Stomach (tissue), 9 donors: ENCODE measurements around the gene GABRR2. TPM values are rescaled to one million over a fixed set of nuclear protein-coding genes. Genes with fewer than 3 reads are reported as not detected.

Experiments
- DNase-seq, 2 donors: peaks; one replicate each; pipeline versions ENCODE4 v3.0.0 to v3.0.0-alpha.2; 2013 to 2019
- H3K27ac ChIP-seq, 5 donors: fragments of 200-600 bp in 4 of 5; sonication (generic) in 4 of 5; one replicate each; pipeline ENCODE4 v1.5.1; 2013 to 2019; ENCODE audit warnings: mild to moderate bottlenecking in 1 of 5, moderate library complexity in 1 of 5
- H3K27me3 ChIP-seq, 3 donors: fragments of 200-600 bp; sonication (generic); one replicate each; pipeline ENCODE4 v1.5.1; 2017 to 2019; ENCODE audit warnings: mixed run types in 1 of 3
- H3K36me3 ChIP-seq, 4 donors: fragments of 200-600 bp; sonication (generic); 1 replicate in 3 of 4; 2 replicates in 1 of 4; pipeline ENCODE4 v1.5.1; 2016 to 2019
- H3K4me1 ChIP-seq, 4 donors: fragments of 200-600 bp; sonication (generic); one replicate each; pipeline ENCODE4 v1.5.1; 2016 to 2019
- H3K4me3 ChIP-seq, 4 donors: fragments of 200-600 bp; sonication (generic) in 3 of 4; one replicate each; pipeline ENCODE4 v1.5.1; 2016 to 2019; ENCODE audit warnings: mild to moderate bottlenecking in 1 of 4
- H3K9me3 ChIP-seq, 4 donors: fragments of 200-600 bp; sonication (generic); one replicate each; pipeline ENCODE4 v1.5.1; 2016 to 2019
- EP300 ChIP-seq: sonication (generic); formaldehyde crosslinking; IDR thresholded peaks from one replicate; pipeline ENCODE4 v1.6.1; 2017; ENCODE audit warnings: antibody characterized with exemption
- POLR2A ChIP-seq, 4 donors: fragments of 450-650 bp; IDR thresholded peaks; one replicate each; pipeline ENCODE4 v1.6.1; 2016; ENCODE audit warnings: antibody characterized with exemption in 4 of 4, control low read depth in 2 of 4, mild to moderate bottlenecking in 1 of 4, moderate library complexity in 1 of 4
- POLR2AphosphoS5 ChIP-seq, 3 donors: sonication (generic); formaldehyde crosslinking; IDR thresholded peaks; one replicate each; pipeline ENCODE4 v1.6.1; 2016; ENCODE audit warnings: antibody characterized with exemption in 3 of 3
- WGBS, 5 donors: extraction: QIAGEN DNeasy Blood & Tissue Kit in 3 of 5; methylation state at CpG; one replicate each; pipeline versions ENCODE4 v1.1.5 to v1.1.7; 2013 to 2018; 5-methylcytosine and 5-hydroxymethylcytosine counted together
- intact Hi-C: fragments of 100-400 bp; cut with DNase I; formaldehyde crosslinking; loops from one replicate; pipeline ENCODE4 v1.15.1; 2023; ENCODE audit warnings: low total_unique reads
- polyA plus RNA-seq, 3 donors: library from polyadenylated mRNA; stranded (reverse); fragments of 200-250 nt; gene quantifications; one replicate each; pipeline ENCODE4 v1.2.3, GENCODE V29; 2013
- total RNA-seq, 5 donors: library from RNA; depleted of rRNA; stranded (reverse); fragments of >200 nt; gene quantifications; one replicate each; pipeline versions ENCODE4 v1.1.0 to v1.2.3, GENCODE V29; 2014 to 2016
- TF ChIP-seq, protein P1 (sequence below), 7 experiments: fragments of 450-650 bp in 4 of 7; fragments of 200-600 bp in 3 of 7; sonication (generic) in 3 of 7; IDR thresholded peaks; one replicate each; pipeline ENCODE4 v1.5.1; 2016 to 2019; ENCODE audit warnings: antibody characterized with exemption in 7 of 7, control low read depth in 2 of 7, mild to moderate bottlenecking in 1 of 7
- donor health status: healthy with polysubstance abuse.
- donor health status: Bipolar disorder and iron deficiency.
- donor health status: healthy.

Gene GABRR2
- total and polyA plus RNA-seq, 8 donors, result 0.15 to 7.6 (median 0.73) TPM; not detected in 5

DNA sequence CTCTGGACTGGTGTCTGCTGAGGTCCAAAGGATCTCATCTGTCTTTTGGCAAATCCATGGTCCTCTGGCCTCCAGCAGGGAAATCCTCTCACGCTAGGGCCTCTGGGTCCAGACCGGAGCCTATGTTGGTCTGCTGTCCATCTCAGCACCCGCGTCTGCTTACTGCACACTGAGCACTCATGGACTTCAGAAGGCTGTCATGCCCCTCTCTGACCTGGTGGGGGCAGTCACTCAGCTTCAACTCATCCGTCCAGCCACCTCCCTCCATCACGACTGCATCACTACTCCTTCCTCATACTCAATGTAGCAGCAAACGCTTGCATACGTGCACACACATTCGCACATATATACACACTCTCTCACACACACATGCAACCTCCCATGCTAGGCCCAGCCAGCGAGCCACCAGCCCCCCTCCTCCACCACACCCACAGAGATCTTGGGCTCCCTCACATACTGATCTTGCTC, 33.3 kb downstream of the GABRR2 start:
- peak; percentile 37 to 41 for DNase-seq
- no peak overlapping the region for H3K4me3 ChIP-seq
- H3K36me3 ChIP-seq, result no peaks in the 10 kb centered on the region
- intact Hi-C loops, result no loop called here
- no peaks in the 10 kb centered on the region for H3K4me1 ChIP-seq
- H3K27ac ChIP-seq, result no peak overlapping the region
- no peaks in the 10 kb centered on the region for H3K27me3 ChIP-seq
- H3K9me3 ChIP-seq, result no peaks in the 10 kb centered on the region
- TF ChIP-seq, protein P1, sequence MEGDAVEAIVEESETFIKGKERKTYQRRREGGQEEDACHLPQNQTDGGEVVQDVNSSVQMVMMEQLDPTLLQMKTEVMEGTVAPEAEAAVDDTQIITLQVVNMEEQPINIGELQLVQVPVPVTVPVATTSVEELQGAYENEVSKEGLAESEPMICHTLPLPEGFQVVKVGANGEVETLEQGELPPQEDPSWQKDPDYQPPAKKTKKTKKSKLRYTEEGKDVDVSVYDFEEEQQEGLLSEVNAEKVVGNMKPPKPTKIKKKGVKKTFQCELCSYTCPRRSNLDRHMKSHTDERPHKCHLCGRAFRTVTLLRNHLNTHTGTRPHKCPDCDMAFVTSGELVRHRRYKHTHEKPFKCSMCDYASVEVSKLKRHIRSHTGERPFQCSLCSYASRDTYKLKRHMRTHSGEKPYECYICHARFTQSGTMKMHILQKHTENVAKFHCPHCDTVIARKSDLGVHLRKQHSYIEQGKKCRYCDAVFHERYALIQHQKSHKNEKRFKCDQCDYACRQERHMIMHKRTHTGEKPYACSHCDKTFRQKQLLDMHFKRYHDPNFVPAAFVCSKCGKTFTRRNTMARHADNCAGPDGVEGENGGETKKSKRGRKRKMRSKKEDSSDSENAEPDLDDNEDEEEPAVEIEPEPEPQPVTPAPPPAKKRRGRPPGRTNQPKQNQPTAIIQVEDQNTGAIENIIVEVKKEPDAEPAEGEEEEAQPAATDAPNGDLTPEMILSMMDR (IDR thresholded peaks at IDR 0.05), result peak in 1 of 7 experiments; percentile 28
- TF ChIP-seq POLR2AphosphoS5 (IDR thresholded peaks at IDR 0.05), result no peak
- no peak for TF ChIP-seq POLR2A (IDR thresholded peaks at IDR 0.05)
- TF ChIP-seq EP300, result no peak
- 62 to 73% (median 65%) methylated on average over 10 of the region's 10 CpGs for WGBS, 5 donors

DNA sequence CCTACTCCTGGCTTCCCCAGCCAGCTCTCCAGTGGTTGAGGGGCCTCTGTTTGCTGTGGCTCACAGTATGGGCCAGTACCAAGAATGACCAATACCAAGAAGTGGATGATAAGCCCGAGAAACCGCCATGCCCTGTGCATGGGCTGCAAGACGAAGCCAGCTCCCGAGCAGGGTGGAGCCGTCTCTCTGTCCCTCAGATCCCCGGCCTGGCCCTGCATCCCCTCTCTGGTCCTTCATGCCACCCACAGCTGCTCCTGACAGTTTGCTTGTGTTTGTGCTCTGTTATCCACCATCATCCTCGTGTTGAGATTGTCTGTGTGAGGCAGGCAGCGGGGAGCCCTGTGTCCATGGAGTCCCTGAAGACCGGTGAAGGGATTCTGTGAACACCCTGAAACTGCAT, 36.1 kb downstream of the GABRR2 start:
- DNase-seq, result no peak
- Histone ChIP-seq H3K27ac (no peak overlapping the region), H3K36me3 (no peaks in the 10 kb centered on the region), H3K4me3 (no peak overlapping the region), H3K27me3 (no peaks in the 10 kb centered on the region), H3K9me3 (no peaks in the 10 kb centered on the region), H3K4me1 (no peaks in the 10 kb centered on the region)
- intact Hi-C loops, result no loop called here
- no peak for TF ChIP-seq POLR2AphosphoS5 (IDR thresholded peaks at IDR 0.05)
- WGBS, 5 donors, result 86 to 92% (median 90%) methylated on average over 9 of the region's 9 CpGs

DNA sequence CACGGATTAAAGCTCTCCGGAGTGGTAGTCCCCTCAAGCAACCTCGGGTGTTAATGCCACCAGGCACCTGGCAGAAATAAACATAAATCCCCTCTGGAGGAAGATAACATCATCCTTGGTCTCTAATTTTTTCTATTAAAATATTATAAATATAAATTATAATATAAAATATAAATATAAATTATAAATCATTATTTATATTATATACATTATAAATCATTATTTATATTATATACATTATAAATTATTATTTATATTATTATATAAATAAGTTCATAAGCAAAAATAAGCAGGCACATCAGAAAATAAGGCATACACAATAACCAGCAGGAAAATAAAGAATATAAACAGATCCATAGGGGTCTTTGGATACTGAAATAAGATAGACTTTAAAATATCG, 39.2 kb downstream of the GABRR2 start:
- WGBS, 5 donors, result 79 to 98% (median 92%) methylated on average over 4 of the region's 4 CpGs
- no peaks in the 10 kb centered on the region for H3K9me3 ChIP-seq
- no peak overlapping the region for H3K4me3 ChIP-seq
- no peak for DNase-seq
- H3K36me3 ChIP-seq, result no peaks in the 10 kb centered on the region
- intact Hi-C loops, result no loop called here
- no peaks in the 10 kb centered on the region for H3K27me3 ChIP-seq
- no peaks in the 10 kb centered on the region for H3K4me1 ChIP-seq
- no peak overlapping the region for H3K27ac ChIP-seq
- TF ChIP-seq POLR2AphosphoS5 (IDR thresholded peaks at IDR 0.05) (no peak), POLR2A (IDR thresholded peaks at IDR 0.05) (no peak), EP300 (no peak)
- TF ChIP-seq, protein P1 (IDR thresholded peaks at IDR 0.05), result no peak

DNA sequence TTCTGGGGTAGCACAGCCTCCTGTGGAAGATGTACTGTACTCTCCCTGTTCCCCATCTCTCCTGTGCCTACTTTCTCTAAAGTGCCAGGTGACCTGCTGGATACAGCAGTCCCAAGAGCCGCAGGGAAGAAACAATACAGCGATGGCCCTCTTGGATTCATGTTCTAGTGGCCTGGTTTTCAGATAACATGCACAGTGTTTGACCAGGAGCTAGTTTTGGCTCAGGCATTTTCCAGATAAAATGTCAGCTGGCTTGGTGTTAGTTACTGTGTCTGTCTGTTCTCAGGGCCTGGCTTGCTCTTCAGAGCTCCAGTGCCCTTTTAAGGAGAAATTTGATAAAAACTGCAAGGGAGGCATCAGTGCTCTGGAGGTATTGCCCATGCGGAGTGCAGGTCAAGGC, 41.3 kb downstream of the GABRR2 start:
- no peak overlapping the region for H3K27ac ChIP-seq
- no peak for TF ChIP-seq POLR2AphosphoS5 (IDR thresholded peaks at IDR 0.05)
- TF ChIP-seq POLR2A (IDR thresholded peaks at IDR 0.05), result no peak
- TF ChIP-seq EP300, result no peak
- TF ChIP-seq, protein P1 (IDR thresholded peaks at IDR 0.05), result no peak
- 50 to 77% (median 54%) methylated on average over 2 to 3 of the region's 3 CpGs for WGBS, 5 donors

DNA sequence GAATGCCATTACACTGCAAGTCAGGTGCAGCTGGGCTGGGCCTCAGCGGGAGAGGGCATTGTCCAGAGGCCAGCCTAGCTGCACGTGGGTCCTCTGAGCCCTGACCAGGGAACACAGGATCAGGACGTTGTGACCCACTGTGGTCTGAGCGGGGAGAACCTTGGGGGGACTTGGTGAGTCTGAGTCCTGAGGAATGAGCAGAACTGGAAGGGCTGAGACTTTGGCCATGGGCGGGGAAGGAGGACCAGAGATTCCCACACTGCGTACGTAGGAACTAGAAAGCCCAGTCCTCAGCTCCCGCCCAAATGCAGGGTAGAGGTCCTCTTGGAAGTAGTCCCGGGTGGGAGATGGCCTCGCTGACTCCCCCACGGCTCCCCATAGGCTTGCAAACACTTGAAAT, 42.5 kb downstream of the GABRR2 start:
- no peaks in the 10 kb centered on the region for H3K36me3 ChIP-seq
- 75 to 87% (median 81%) methylated on average over 11 of the region's 11 CpGs for WGBS, 5 donors
- no peaks in the 10 kb centered on the region for H3K27me3 ChIP-seq
- no peaks in the 10 kb centered on the region for H3K4me1 ChIP-seq
- TF ChIP-seq POLR2AphosphoS5 (IDR thresholded peaks at IDR 0.05), result no peak
- TF ChIP-seq, protein P1 (IDR thresholded peaks at IDR 0.05), result no peak
- no peak for TF ChIP-seq EP300
- TF ChIP-seq POLR2A (IDR thresholded peaks at IDR 0.05), result no peak
- DNase-seq, result no peak
- intact Hi-C loops, result no loop called here
- H3K4me3 ChIP-seq, result no peak overlapping the region
- H3K9me3 ChIP-seq, result no peaks in the 10 kb centered on the region
- no peak overlapping the region for H3K27ac ChIP-seq

More for the DNA sequence above, 41.3 kb downstream of the GABRR2 start:
- Histone ChIP-seq H3K4me3 (no peak overlapping the region), H3K36me3 (no peaks in the 10 kb centered on the region), H3K9me3 (no peaks in the 10 kb centered on the region), H3K27me3 (no peaks in the 10 kb centered on the region), H3K4me1 (no peaks in the 10 kb centered on the region)
- no peak for DNase-seq
- intact Hi-C loops, result no loop called here
